ENCODE measurements around the gene RNF112.

- no peak for TF ChIP-seq CTCF (IDR thresholded peaks at IDR 0.05)
- no peak for TF ChIP-seq POLR2A (IDR thresholded peaks at IDR 0.05)
These were observed 20.1 kb upstream of the RNF112 start for GRCh38 chr17:19390951-19391350.

Measured in testis (tissue), 2 donors.